NCI-H1417 treated with DMSO at 0.1 percent for 48 hours (cell line): ENCODE measurements around the gene CIB4.
"Not testable (repeated sequence)": the region's sequence is repeated elsewhere in the genome, so short reads cannot be mapped to it uniquely, and the experiment has no call there.

Experiments
- DNase-seq: peaks from one replicate; lab custom pipeline; 2025; lab: John Stamatoyannopoulos, UW

CIB4 gene

DNA sequence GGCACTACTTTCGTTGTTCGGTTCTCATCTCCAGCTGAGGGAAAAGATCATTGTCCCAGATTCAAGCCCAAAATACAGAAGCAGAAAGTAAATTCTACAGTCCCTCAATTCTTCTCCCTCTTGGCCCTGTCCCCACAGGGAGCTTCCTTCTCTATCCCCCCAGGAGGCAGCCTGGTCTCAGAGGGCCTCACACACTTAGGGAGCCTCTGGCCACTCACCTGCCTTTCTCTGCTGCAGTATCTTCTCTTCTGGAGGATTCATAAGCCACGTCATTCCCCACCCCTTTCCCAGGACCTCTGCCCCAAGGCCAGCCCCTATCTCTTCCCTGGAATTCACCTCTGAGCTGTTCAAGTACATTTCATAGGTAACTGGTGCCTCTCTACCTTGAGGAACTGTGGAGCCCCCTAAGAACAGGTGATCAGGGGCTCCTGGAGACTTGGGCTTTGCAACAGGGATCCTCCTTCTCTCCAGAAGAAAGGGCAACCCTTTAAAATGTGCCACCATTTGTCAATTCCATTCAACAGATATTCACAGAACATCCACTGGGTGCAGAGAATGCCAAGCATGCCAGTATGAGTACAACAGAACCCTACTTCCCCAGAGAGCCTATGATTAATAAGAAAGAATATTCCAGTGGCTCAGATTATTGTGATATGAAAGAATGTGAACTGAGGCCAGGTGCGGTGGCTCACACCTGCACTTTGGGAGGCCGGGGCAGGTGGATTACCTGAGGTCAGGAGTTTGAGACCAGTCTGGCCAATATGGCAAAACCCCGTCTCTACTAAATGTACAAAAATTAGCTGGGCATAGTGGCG, 72.9 kb downstream of the CIB4 start:
- DNase-seq, result no peak

DNA sequence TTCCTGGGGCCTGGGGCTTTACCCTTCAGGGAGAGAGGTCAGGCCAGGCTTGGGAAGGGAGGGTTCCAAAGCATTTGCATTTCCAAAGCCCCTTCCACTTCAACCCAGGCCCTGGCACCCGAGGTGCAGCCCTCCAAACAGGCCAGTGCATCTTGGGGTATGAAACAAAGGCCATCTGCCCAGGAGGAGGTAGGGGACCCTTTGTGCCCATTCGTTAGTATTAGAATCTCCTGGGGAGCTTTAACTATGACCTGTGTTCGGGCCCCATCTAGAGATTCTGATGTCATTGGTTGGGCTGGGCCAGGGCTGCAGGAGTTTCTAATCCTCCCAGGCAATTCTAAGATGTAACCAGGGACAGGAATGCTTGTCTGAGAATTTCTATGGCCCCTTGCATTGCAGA, 73.6 kb downstream of the CIB4 start:
- DNase-seq, result no peak

DNA sequence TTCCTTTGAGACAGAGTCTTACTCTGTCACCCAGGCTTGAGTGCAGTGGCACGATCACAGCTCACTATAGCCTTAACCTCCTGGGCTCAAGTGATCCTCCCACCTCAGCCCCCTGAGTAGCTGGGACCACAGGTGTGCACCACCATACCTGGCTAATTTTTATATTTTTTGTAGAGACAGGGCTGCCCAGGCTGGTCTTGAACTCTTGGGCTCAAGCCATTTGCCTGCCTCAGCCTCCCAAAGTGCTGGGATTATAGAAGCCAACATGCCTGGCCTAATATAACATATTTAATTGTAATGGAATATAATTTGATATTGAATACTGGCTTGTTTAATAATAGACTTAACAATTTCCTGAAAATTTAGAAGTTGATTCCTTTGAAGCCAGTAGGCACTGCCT, 74.4 kb downstream of the CIB4 start:
- DNase-seq, result not testable (repeated sequence)

DNA sequence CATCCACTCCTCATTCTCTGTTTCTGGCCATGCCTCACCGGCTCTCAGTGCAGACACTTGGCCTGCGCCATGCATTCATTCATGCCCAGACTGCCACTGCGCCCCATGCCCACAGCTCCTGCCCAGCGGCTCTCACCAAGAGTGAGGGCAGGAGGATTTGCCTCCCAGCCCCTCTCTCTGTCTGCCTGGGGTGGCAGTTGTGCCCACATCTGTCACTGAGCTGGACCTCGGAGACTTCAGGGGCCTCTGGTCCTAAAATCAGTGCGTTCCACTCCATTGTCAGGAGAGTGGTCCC, 75.1 kb downstream of the CIB4 start:
- DNase-seq, result no peak

DNA sequence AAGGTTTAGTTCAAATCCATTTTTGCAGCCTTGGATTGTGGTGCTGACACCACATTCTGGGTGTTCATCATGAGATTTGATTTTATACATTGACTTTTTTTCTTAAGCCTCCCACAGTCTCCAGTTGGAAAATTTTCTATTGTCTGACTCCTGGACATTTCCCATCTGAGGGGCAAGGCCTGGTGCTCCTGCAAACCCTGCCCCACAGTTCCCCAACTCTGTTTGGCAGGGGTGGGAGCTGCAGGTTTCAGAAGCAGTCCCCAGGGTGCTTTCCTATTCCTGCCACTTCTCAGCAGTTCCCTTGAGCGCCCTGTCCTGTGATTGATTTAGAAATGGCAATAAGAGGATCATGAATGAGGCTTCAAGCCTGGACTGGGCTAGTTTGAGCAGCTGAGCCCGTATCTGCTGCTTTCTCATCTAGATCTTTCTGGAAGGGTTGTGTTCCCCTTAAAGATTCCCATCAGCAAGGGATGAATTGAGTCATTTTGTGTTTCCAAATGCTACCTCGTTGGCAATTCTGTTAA, 77.0 kb downstream of the CIB4 start:
- DNase-seq, result no peak

DNA sequence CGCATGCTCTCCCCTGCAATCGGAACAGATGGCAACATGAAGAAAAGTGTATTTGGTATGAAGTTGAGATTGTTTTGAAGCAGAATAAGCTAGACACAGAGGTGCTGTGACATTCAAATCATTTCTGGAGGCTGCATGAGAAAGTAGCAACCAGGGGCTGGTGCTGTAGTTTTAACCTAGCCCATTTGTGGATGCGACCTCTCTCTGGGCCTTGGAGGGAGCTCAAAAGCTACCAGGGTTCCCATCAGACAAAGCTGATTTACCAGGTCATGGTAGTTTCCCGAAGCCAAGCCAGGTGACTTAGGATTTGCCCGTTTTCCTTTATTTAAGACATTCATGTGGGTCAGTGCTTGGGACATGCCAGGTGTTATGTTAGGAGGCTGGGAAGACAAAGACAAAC, 77.5 kb downstream of the CIB4 start:
- no peak for DNase-seq

DNA sequence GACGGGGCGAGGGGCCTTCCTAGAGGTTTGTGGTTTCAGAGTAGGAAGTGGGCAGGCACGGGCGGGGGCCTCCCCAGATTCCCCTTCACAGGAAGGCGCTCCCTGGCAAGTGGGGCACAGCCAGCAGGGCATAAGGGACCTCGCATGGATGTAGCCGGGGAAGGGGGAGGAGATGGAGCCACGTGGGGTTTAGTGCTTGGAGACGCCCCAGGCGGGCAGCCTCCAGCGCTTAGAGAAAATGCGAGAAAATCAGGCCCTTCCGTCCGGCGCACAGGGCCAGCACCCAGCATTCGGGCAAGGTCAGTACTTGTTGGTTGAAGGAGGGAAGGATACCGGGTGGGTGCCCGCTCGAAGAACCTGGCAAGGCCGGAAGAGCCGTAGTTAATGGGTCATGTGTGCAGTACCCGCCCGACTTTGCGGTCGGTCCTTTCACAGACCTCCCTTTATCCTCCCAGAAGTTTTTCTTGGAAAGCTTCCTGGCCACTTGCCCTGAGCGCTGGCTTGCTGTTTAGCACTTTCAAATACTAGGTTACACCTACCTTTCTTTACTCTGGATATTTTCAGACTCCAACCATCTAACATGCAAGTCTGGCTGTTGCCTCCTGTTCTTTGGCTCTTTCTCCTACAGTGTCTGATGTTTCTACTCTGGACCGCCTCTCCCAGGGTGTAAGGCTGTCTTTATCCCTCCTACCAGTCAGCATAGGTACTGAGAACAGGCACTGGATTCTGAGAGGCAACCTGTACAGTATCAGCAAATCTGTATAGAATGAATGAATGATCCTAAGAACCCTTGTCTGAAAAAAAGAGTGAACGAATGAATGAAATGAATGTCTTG, 78.1 kb downstream of the CIB4 start:
- no peak for DNase-seq

DNA sequence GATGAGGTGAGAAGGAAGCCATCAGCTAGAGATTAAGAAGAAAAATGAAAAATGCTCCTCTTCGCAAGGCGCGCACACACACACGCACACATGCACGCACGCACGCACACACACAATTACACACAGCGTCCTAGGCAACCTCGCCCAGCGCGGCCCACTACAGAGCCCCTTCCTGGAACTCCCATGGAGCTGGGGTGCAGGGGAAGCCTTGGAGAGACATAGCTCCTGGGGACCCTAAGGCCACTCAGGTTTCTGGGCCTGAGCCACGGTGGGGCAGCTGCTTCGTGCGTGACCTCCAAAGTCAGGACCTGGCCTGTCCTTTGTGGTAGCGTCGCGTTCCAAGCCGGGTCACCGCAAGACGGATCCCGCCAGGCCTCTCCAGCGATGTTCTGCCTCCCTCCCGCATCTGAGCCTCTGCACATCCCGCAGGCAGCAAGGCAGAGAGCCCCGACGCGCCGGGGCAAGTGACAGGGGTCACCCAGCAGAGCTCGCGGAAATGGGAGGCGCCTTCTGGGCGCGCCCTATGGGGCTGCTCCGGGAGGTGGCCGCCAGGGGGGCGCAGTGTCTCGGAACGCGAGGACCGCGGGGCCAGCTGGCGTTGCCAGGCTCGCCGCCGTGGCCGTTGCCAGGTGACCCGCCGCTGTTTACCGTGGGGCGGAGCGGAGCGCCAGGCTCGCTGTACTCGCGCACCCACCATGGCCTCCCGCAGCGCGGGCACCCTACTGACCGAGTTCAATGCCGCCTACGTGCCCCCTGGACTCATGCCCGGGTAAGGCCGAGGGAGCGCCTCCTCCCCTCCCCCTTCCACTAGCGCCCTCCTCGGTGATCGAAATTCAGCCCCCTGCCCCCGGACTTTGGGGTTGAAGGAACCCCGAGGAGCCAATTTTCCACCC, 79.0 kb downstream of the CIB4 start:
- DNase-seq, result peak; percentile 67

DNA sequence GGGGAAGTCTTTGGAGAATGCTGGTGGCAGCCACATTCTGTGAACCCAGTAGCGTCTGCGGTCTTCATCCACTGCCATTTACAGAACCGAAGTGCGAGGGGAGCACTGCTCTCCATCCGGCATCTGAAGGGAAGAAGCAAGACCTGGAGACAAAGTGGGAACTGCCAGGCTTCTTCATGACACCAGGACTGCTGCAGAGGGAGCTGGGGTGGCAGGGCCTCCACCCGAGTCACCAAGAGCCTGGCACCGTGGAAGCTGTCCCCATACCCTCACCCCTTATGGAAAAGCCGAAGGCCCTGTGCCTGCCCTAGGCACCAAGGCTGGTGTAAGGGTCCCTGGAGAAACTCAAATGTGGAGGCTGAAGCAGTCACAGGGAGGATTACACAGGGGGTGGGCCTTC, 79.8 kb downstream of the CIB4 start:
- DNase-seq, result no peak

GRCh38 chr2:26560892-26561291, 80.3 kb downstream of the CIB4 start:
- DNase-seq, result no peak

- DNase-seq, result no peak
These were observed 81.6 kb downstream of the CIB4 start for GRCh38 chr2:26559556-26559955.

DNA sequence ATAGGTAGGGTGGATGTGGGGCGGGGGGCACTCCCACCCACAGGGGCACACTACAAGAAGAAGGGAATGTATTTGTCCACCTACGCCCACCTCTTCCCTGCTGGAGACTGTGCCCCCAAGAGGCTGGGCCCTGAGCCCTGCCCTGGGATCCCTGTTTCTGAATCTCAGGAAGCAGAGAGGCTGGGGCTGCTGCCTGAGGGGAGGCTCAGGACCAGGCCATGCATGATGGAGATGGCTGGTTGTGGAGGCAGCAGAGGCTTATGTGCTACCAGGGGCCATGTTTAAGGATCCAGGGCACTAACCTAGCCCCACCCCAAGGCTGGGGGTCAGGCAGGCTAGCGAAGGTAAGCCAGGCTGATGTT, 82.1 kb downstream of the CIB4 start:
- no peak for DNase-seq

DNA sequence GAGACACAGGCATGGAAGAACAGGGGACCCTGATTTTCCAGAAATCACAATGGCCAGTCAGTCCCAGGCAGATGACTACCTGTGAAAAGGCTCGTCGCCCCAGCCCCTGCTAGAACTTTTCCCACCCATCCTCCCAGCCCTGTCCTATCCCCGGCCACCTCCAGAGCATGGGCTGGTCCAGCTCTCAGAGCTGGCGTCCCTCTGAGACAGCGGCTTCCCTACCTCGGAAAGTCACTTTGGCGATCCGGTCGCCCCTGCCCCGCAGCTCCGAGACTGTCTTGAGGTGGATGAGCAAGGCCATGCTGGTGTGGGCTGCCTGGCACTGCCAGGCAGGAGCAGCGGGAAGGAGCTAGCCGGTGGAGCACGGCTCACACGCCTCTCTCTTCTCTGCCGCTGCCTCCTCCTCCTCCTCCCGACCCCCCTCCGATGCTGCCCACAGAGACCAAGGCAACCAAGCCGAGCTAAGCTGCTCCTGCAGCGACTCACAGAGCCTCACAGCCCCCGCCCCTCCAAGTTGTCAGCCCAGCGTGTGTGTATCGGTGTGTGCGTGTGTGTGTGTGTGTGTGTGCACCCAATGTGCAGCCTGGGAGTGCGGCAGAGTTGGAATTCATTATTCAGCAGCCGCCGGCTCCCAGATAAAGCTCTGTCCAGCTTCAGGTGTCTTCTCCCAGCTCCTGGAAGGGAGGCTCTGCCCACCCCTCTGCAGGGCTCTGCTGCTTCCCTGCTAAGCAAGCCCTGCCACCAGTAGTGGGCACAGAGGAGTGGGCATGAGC, 82.7 kb downstream of the CIB4 start:
- no peak for DNase-seq

DNA sequence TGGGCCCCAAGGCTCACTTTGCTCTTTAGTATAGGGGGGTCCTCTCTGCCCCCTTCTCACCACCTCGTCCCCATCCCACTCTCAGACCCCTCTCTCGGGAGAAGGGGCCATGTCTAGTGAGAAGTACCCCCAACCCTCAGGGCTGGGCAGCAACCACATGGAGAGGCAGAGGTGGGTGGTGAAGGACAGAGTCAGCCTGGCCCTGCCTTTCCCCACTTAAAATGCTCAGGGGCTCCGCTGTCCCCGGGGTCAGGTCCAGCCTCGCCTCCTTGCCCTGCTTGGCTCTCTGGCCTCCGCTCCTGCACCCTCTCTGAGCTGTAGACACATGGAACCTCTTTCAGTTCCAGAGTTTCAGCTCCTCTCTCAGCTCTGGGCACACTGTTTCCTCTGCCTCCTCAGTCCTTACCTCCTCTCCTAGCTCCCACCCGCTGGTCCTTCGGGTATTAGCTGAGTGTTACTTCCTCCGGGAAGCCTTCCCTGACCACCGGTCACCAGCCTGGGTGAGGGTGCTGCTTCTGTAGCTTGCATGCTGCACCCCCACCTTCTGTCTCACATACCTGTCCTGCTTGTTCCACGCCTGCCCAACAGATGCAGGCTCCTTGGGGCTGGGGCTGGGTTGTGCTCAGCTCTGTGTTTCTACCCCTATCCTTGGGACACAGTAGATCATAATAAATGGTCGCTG, 83.8 kb downstream of the CIB4 start:
- DNase-seq, result no peak

DNA sequence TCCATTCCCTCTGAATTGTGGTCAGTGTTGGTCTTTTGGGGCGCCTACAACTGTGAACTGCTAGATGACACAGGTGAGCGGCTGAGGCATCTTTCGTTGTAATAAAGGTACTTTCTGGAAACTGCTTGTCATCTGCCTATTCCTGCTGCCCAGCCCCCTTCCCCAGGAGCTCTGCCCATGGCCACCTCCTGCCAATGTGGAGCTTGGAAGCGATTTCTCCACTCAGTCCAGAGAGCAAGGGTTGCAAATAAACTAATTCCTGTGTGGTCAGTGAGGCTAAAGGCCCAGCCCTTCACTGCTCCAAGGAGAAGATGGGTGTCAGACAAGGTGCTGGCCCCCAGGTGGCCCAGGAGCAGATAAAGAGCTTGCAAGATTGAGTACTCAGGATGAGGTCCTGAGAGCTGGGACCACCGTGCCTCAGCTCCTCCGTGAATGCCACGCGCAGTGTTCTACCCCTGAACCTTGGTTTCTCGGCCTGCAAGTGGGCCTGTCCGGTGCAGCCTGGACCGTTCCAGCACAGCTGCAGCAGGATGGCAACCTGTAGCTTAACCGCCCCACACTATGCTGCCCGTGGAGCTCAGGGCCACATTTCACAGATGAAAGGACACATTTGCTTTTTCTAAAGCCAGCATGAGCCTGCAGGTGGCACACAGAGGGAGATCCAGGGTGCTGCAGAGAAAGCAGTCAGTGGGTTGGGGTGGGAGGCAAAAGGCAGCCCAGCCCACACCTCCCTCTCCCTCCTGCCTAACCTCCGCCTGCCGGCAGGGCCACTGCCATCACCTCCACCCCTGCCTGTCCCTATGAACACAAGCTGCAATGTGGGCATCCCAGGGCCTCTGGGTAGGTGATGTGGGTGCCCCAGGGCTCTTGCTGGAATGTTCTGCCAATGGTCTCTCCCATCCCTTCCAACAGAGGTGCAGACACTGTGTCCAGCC, 84.6 kb downstream of the CIB4 start:
- no peak for DNase-seq

DNA sequence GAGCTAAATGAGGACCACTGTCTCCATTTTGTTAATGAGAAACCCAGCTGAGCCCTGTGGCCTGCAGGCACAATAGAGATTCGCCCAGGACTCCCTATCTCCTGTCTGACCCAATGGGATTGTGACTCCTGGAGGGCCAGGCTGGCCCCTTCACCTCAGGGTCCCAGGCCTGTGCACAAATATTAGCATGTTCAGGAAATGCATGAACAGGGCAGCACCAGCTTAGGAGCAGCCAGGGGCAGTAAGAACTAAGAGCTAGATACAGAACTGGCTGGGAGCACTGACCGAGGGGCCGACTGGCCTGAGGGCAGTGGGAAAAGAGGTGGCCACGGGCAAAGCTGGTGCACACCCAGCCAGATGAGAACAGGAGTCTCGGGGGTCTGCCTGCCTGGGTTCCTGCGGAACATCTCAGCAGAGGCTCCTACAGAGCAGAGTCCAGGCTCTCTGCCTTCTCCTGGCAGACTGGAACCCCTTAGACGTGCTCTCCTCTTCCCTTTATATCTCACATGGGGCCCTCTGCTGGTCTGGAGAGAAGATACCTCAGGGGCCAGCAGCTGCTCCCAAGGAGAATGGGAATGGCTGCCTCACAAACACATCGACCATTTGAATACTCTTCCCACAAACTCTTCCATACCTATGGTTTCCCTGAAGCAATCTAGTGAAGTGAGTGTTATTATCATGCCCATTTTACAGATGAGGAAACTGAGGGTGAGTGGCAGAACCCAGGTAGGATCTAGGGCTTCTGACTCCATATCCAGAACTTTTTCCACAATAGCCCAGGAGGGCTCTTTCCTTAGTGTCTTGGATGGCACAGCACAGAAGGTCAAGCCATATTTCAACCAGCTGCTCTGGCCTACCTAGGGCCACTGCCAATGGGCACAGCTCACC, 85.7 kb downstream of the CIB4 start:
- DNase-seq, result no peak

GRCh38 chr2:26552641-26553374, 88.4 kb downstream of the CIB4 start:
- no peak for DNase-seq
